NOMO-1 treated with dmso at 0.1 percent for 144 hours (cell line): Measurements from ENCODE around the gene PIM3.
A peak's percentile ranks its signal among the peaks of the same experiment; 100 is the strongest.

Experiments
- DNase-seq: peaks from one replicate; lab custom pipeline; 2025; ENCODE audit not compliant: unreplicated experiment; lab: John Stamatoyannopoulos, UW

PIM3 gene

DNA sequence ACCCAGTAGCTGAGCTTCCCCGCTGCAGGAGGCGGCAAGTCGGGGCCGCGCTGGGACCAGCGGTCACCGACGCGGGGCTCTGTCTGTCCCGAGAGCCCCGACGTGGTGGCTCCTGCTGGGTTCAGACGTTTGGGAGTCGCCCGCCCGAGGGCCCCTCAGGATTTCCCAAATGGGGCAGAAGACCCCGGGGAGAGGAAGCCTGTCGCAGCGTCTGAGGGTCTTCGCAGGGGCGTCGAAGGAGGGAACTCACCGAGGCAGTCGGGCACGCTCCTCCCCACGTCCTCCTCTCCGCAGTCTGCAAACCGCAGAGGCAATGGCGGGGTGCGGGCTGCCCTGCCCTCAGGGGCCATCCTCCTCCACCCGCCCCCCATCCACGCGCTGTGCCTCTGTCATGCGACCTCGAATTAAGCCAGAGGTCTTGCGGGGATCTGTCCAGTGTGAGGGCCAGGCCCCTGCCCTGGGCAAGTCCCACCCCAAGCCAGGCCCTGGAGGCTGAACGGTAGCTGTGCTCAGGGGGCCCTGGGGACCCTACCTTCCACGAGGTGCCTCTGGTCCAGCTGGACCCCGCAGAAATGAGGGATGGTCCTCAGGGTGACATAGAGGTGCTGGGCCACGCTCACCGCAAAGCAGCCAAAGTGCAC is 39.5 kb downstream of the PIM3 start:
- no peak for DNase-seq

DNA sequence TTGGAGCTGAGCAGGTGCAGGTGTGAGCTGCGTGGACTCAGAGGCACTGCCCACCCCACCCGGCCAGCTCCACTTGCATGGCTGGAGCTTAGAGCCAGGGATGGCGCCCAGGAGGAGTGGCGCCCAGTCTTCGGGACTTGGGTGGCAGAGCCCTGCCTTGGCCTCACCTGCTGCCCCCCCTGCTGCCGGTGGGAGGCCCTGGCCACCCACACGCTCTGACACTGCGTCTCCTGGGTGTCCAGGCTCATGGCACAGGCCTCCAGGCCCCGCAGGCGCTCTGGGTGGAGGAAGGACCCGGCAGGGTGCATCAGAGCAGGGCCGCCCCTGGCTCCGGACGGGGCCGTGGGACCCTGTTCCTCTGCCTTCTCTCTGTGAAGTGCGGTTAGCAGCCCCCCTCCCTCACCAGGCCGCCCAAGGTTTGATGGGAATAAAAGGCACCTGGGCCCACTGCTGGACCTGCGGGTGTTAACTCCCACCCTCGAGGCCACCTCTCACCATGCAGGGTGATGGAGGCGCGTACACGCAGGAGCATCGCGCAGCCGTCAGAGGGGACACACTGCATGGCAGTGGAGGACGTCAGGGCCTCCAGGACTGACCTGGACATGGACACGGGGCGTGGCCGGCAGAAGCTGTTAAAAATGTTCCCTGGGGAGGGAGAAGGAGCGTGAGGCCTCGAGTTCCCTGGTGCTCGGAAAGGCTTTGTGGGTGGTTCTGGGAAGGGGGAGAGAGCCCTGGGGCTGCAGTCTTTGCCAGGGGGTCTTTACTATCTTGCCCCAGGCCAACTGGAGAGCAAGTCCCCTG is 40.2 kb downstream of the PIM3 start:
- no peak for DNase-seq

DNA sequence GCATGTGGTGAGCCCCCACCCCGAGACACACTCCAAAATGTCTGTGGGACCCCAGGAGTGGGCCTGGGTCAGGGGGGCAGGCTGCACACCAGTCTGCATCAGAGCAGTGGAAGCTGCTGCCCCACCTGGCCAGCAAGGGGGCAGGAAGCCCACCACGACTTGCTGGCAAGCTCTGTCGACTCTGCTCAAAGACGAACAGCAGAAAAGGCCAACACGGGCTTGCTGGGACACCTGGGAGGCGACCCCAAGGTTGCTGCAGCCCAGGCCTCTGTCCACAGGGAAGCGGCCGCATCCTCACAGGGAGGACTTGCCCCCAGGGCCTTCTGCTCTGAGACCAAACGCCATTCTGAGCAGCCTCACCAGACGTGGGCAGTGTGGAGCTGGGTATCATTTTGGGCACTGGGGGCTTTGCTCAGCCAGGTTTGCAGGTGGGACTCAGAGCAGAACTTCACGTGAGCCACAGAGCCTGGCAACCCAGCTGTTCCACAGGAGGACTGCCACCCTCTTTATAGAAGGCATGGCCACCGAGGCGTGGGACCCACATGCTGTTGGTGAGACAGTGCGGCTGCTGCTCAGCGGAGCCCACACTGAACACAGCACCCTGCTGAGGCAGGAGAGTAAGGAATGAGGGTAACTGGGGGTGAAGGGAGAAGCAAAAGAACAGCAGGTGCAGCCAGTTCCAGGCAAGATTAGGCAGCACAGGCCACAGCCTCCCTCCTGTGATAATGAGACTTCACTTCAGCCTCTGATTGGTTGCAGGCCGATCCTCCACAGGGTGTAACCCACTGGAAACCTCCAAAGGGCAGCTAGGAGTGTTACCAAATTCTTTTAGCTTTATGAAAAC is 41.0 kb downstream of the PIM3 start:
- no peak for DNase-seq

DNA sequence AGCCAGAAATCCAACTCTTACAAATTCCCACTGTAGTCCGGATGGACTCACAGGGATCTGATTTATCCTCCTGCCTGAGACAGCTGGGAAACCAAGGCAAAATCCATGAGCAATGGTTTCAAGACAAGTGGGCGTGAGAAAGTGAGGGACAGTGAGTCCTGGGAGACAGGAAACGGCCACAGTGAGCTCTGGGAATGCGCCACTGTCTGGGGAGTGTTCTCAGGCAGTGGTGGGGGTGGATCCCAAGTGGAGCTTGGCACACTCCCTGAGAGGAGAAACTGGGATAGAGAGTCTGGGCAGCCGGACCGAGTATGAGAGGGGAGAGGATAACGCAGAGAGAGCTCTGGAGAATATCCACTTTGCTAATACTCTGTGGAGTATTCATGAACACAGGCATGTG is 42.2 kb downstream of the PIM3 start:
- no peak for DNase-seq

DNA sequence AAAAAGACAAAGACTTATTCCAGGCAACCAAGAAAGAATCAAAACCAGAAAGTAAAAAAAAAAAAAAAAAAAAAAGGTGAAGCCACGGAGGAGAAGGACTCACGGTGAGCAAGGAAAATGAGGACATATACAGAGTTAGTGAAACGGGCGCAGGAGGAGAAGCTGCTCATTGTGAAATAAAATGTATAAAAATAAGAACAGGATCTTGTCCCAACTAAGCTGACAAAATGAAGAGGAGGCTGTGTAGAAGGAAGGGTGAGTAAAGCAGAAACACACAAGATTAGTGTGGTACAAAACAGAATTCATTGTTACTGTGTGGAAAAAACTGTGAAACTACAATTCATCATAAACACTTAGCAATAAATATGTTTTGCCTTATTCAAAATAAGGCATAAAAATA is 44.3 kb downstream of the PIM3 start:
- DNase-seq: peak; percentile 14

DNA sequence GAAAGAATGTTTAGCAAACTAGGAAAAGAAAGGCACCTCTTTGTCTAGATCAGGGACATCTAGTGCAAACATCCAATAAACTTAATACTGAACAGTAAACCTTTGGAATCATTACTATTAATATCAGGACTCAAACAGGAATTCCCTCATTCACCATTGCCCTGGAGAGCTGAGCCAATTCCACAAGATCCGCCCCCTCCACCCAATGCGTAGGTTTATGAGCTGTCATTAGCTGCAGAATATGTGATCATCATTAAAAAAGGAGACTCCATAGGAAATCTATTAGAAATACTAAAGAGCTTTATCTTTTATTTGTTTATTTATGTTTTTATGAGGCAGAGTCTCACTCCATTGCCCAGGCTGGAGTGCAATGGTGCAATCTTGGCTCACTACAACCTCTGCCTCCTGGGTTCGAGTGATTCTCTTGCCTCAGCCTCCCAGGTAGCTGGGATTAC is 46.5 kb downstream of the PIM3 start:
- DNase-seq: no peak

DNA sequence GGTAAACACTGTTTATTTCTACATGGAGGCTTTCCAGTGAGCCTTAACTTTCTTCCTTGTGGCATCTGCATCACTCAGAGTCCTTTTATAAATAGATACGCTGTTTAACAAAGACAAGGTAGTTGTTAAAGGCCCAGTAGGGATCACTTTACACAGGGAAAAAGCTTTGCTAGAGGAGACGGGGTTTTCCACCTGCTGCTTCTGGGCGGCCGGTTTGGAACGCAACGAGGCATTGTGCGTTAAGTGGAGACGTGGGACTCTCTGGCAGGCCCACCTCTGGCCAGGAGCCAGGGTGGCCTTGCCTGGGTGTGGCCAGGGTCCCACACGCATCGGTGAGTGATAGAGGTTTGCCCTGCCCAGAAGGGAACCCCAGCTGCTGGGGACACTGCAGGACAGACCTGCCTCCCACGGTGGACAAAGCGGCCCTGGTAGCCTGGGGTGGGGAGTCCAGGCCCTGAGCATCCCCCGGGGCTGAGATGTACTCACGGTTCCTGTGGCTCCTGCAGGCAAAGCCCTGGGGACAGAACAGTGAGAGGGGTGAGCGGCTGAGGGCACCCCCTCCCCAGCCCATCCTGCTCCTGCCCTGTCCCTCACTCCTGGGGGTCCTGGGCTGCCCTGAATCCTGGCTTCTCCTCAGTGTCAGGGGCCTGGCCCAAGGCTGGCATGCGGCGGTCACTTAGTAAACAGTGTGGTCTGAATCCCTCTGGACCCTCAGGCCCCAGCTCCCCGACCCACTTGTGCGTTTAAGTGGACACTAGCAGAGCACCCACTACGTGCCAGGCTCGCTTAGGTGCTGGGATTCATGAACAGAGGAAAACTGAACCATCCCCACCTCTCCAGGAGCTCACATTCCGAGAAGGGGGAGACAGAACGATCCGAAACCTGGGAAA is 47.8 kb downstream of the PIM3 start:
- DNase-seq: no peak

DNA sequence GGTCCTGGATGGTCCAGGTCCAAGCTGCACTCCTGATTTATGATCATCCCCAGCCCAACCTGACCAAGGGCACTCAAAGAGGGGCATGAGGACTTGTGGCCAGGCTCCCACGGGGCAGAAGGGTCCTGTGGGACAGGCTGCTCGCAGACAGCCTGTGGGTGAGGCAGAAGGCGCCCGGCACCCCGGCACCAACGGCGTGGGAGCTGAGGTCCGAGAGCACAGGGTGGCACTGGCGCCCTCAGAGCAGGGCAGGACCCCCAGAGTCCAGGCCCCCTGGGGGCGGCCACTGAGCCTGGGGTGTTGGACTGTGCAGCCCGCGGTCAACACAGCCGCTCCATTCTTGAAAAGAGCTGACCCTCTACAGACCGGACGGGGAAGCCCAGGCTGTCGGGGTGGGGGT is 48.7 kb downstream of the PIM3 start:
- DNase-seq: no peak

DNA sequence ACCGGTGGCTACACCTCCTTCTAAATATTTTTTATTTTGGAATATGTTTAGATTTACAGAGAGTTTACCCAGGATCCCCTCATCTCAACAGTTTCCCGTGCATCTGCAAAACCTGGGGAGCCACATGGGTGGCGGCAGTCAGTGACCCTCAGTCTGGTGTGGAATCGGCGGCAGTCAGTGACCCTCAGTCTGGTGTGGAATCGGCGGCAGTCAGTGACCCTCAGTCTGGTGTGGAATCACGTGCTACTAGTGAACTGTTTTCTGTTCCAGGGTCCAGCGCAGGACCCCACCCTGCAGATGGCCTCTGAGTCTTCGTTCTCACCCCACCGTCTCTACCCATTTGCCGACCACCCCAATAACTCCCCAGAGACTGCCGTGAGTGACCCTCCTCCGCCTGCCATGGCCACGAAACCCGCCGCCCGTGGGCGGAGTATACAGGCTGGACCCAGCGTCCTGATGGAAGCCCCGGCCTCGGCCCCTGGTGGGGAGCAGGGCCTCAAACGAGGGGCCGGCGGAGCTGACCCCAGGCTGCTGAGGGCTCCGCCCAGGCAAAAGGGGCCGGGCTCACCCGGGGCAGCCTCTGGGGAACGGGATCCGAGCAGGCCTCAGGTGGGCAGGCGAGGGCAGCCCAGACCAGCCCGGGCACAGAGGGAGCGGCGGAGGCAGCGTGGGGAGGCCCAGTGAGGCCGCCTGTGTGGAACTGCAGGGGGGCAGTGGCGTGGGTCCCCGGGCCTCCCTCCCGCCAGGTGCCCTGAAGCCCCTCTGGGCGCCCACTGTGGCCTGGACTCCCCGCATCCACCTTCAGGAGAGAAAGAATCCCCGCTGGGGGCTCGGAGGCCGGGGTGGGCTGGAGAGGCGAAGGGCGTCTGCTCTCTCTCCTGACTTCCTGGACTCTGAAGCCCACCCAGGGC is 49.4 kb downstream of the PIM3 start:
- no peak for DNase-seq

DNA sequence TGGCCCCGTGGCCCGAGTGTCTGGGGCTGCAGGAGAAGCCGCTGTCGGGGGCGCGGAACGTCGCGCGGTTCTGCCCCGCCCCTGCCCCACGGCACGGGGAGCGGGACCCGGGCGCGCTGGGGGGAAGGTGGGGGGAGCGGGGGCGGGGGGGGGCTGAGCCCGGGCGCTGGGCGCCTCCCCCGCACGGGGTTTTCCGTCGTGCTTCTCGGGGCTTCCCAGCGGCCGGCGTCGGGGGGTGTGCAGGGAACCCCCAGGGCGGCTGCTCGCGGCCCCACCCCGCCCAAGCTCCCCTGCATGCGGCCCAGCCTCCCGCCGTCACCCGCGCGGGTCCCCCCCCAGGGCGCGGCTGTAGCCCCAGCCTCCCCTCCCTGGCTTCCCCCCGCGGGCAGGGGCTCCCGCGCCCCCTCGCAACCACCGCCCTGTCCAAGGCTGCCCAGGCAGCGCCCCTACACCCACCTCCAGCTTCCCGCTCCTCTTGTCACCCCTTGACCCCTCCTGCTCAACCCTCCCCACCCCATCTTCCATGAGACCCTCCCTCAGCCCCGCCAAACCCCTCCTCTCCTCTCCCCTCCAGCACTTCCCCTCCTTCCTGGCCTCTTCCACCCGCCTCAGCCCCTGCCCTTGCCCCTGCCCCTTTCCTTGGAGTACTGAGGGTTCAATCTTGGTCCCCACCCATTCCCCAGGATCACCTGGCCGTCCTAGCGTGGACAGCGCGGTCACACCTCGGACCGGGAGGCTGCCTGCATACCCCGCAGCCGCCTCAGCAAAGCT is 50.3 kb downstream of the PIM3 start:
- no peak for DNase-seq

DNA sequence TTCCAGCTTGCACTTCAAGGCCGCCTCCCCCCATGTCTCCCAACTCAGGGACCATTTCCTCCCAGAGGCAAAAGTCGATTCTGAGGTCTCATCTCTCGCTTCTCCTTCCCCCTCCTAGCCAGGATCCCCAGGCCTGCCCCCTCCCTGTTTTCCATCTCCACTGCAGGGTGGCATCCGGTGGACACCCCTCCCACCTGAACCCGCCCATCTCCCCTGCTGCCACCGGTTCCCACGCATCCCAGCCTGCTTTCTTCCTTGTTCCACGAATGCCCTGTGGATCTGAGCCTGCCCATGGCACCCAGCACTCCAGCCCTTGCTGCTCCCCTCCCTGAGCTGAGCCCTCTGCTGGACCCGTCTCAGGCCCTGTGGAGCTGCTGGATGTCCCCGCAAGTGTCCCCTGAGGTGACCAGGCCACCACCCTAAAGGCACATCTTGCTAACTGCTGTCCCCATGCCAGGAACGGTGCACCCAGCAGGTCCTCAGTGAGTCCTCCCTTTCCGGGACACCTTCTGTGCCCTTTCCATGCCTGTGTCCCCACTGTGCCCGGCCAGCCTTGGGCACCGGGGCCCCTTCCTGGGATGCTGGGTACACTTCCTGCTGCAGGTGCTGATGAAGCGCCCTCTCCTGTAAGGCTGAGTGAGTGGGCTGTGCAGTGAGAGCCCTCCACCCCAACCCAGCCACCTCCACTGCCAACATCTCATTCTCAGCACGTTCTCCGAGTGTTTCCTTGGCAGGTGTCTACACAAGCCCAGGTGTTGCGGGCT is 51.1 kb downstream of the PIM3 start:
- DNase-seq: no peak

DNA sequence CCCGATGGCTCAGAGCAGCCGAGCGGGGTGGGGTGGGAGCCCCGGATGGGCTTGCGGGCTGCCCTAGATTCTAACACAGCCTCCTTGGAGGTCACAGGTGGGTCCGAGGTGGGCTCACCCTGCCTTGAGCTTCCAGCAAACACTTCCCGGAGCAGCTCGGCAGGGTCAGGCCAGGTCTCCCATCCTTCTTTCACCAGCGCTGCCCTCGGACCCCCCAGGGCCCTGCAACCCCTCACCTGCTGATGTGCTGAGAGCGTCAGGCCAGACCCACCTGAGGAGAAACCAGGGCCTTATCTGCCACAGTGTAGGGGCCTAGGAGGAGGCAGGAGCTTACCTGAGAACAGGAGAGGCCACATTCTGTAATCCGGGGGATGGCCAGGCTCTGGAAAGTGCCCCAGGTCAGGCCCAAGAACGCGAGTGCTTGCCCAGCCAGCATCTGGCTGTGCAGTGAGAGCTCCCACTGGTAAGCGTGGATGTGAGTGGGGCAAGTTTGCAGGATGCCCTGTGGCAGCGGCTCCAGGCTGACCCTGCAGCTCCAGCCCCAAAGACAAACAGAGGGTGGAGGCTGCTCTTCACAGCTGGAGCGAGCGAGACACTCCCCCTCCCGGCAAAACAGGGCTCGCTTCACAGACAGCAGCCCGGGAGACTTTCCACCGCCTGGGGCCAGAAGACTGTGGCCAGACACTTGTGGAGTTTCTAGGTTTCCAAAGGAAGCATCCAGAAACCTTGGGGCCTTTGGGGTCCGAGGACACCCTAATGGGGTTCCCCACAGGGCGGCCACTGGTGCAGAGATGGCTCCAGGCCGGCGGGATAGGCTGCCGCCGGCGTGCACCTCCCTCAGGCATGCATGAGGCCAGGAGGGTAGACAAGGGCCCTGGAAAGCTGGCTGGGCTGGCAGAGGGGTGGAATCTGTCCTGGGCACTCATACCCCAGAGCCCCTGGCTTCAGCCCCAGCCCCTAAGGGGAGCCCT is 51.9 kb downstream of the PIM3 start, which contains the start of gene IL17REL:
Gene IL17REL, minus strand, starts transcription at position 555 of the 971 bp plus-strand sequence. Its CDS starts 119 bp downstream, at position 436.
- DNase-seq: no peak
